SK-N-MC (cell line): ENCODE results near the gene DIPK1B.

Source experiments
- DNase-seq: peaks from one replicate; pipeline ENCODE4 v3.0.0-alpha.2; 2011; ENCODE audit warnings: low read depth, low spot score
- H3K27ac ChIP-seq: fragments of 200-600 bp; sonication (generic); 2 replicates; pipeline ENCODE4 v1.5.1; 2016; ENCODE audit warnings: mixed run types
- H3K36me3 ChIP-seq: fragments of 200-600 bp; sonication (generic); 2 replicates; pipeline ENCODE4 v1.6.1; 2017; ENCODE audit warnings: antibody characterized with exemption, low read length, mixed read lengths; ENCODE audit not compliant: insufficient read depth
- H3K4me3 ChIP-seq: fragments of 200-600 bp; sonication (generic); 2 replicates; pipeline ENCODE4 v1.5.1; 2016
- H3K9ac ChIP-seq: fragments of 200-600 bp; sonication (generic); 2 replicates; pipeline ENCODE4 v1.8.0; 2017; ENCODE audit warnings: mixed run types, mixed read lengths; ENCODE audit not compliant: insufficient read length
- H3K9me3 ChIP-seq: fragments of 200-600 bp; sonication (generic); 2 replicates; pipeline ENCODE4 v1.6.1; 2017; ENCODE audit warnings: low read depth, mild to moderate bottlenecking, antibody characterized with exemption, low read length, moderate library complexity, mixed read lengths
- EZH2 ChIP-seq: fragments of 200-600 bp; sonication (generic); IDR thresholded peaks from one replicate; pipeline ENCODE4 v1.6.1; 2017; ENCODE audit warnings: antibody characterized with exemption
- FOXP2 ChIP-seq: optimal IDR thresholded peaks from 2 replicates; pipeline ENCODE3; 2011; ENCODE audit warnings: mild to moderate bottlenecking, moderate library complexity; ENCODE audit not compliant: insufficient read depth; ENCODE audit errors: extremely low read length, control extremely low read depth
- POLR2AphosphoS5 ChIP-seq: IDR thresholded peaks from 2 replicates; pipeline ENCODE4 v1.6.1; 2012; ENCODE audit warnings: mild to moderate bottlenecking, low read depth, low read length, borderline replicate concordance

DIPK1B gene

GRCh38 chr9:136693490-136694162 is 18.7 kb upstream of the DIPK1B start:
- no peaks in the 10 kb centered on the region for H3K36me3 ChIP-seq
- DNase-seq, result no peak
- no peak overlapping the region for H3K9ac ChIP-seq
- H3K4me3 ChIP-seq, result no peak overlapping the region
- H3K27ac ChIP-seq, result no peak overlapping the region
- TF ChIP-seq FOXP2, result no peak
- no peak for TF ChIP-seq POLR2AphosphoS5
- TF ChIP-seq EZH2, result no peak
- no peaks in the 10 kb centered on the region for H3K9me3 ChIP-seq

GRCh38 chr9:136694163-136694871 is 18.1 kb upstream of the DIPK1B start:
- Histone ChIP-seq H3K36me3 (no peaks in the 10 kb centered on the region), H3K27ac (no peak overlapping the region), H3K9ac (no peak overlapping the region), H3K9me3 (no peaks in the 10 kb centered on the region), H3K4me3 (no peak overlapping the region)
- no peak for DNase-seq
- TF ChIP-seq FOXP2 (no peak), EZH2 (no peak), POLR2AphosphoS5 (no peak)

GRCh38 chr9:136694872-136695247 is 17.5 kb upstream of the DIPK1B start:
- Histone ChIP-seq H3K9ac (no peak overlapping the region), H3K4me3 (no peak overlapping the region), H3K27ac (no peak overlapping the region), H3K9me3 (no peaks in the 10 kb centered on the region), H3K36me3 (no peaks in the 10 kb centered on the region)
- DNase-seq, result no peak
- TF ChIP-seq POLR2AphosphoS5 (no peak), FOXP2 (no peak), EZH2 (no peak)

- no peak for TF ChIP-seq POLR2AphosphoS5
- no peak for TF ChIP-seq FOXP2
- TF ChIP-seq EZH2, result no peak
- no peaks in the 10 kb centered on the region for H3K9me3 ChIP-seq
- no peaks in the 10 kb centered on the region for H3K36me3 ChIP-seq
- DNase-seq, result no peak
- H3K4me3 ChIP-seq, result no peak overlapping the region
- no peak overlapping the region for H3K27ac ChIP-seq
- no peak overlapping the region for H3K9ac ChIP-seq
Observed at GRCh38 chr9:136695435-136695895, 16.9 kb upstream of the DIPK1B start.

GRCh38 chr9:136695955-136696354 is 16.4 kb upstream of the DIPK1B start:
- H3K36me3 ChIP-seq, result no peaks in the 10 kb centered on the region
- no peak overlapping the region for H3K9ac ChIP-seq
- TF ChIP-seq EZH2, result no peak
- no peak for TF ChIP-seq POLR2AphosphoS5
- no peak for TF ChIP-seq FOXP2
- H3K27ac ChIP-seq, result no peak overlapping the region
- DNase-seq, result no peak
- no peak overlapping the region for H3K4me3 ChIP-seq
- H3K9me3 ChIP-seq, result no peaks in the 10 kb centered on the region

- H3K27ac ChIP-seq, result no peak overlapping the region
- no peaks in the 10 kb centered on the region for H3K9me3 ChIP-seq
- no peak overlapping the region for H3K9ac ChIP-seq
- DNase-seq, result no peak
- H3K36me3 ChIP-seq, result no peaks in the 10 kb centered on the region
- no peak for TF ChIP-seq EZH2
- TF ChIP-seq POLR2AphosphoS5, result no peak
- TF ChIP-seq FOXP2, result no peak
- no peak overlapping the region for H3K4me3 ChIP-seq
Observed at GRCh38 chr9:136696502-136696901, 15.9 kb upstream of the DIPK1B start.

- Histone ChIP-seq H3K9me3 (no peaks in the 10 kb centered on the region), H3K27ac (no peak overlapping the region), H3K36me3 (no peaks in the 10 kb centered on the region), H3K9ac (no peak overlapping the region), H3K4me3 (no peak overlapping the region)
- TF ChIP-seq FOXP2 (no peak), EZH2 (no peak), POLR2AphosphoS5 (no peak)
- DNase-seq, result no peak
Observed at GRCh38 chr9:136697146-136697820, 15.1 kb upstream of the DIPK1B start.

GRCh38 chr9:136697821-136698526 is 14.4 kb upstream of the DIPK1B start:
- no peak overlapping the region for H3K9ac ChIP-seq
- no peaks in the 10 kb centered on the region for H3K36me3 ChIP-seq
- TF ChIP-seq EZH2 (no peak), POLR2AphosphoS5 (no peak), FOXP2 (no peak)
- no peak for DNase-seq
- no peak overlapping the region for H3K4me3 ChIP-seq
- 0 out of 2 replicates have a peak overlapping the region, but pooled peaks have one; percentile 19 for H3K27ac ChIP-seq
- no peaks in the 10 kb centered on the region for H3K9me3 ChIP-seq
